ENCODE data around the gene KIF19.

- TF ChIP-seq POLR2A (IDR thresholded peaks at IDR 0.05; ENCODE audit: low read depth, low read length) (no peak), CTCF (conservative IDR thresholded peaks at IDR 0.05; ENCODE audit: low read depth, low read length) (no peak), RFX5 (IDR thresholded peaks at IDR 0.05; ENCODE audit: low read depth, low read length) (no peak), RAD21 (IDR thresholded peaks at IDR 0.05; ENCODE audit: low read length) (no peak), BHLHE40 (IDR thresholded peaks at IDR 0.05; ENCODE audit: low read depth, low read length) (no peak), SMC3 (IDR thresholded peaks at IDR 0.05; ENCODE audit: low read depth, low read length) (no peak), CEBPB (IDR thresholded peaks at IDR 0.05; ENCODE audit: low read depth, low read length) (no peak)
Measured at GRCh38 chr17:74332017-74332650, 6.1 kb downstream of the KIF19 start.
